ENCODE results near the gene SLC37A1.

SLC37A1 gene

GRCh38 chr21:42595283-42596187 lies 81.9 kb downstream of the SLC37A1 start:
- Histone ChIP-seq H3K9me3 (no peaks in the 10 kb centered on the region), H3K4me3 (ENCODE audit: low read depth in 1 of 2, low read length in 1 of 2) (no peak overlapping the region)

GRCh38 chr21:42596657-42597056 lies 83.0 kb downstream of the SLC37A1 start:
- no peak for TF ChIP-seq CTCF (IDR thresholded peaks at IDR 0.05)
- no peak overlapping the region for H3K4me3 ChIP-seq (ENCODE audit: low read depth in 1 of 2, low read length in 1 of 2)
- H3K36me3 ChIP-seq = no peaks in the 10 kb centered on the region
- no peak overlapping the region for H3K27ac ChIP-seq
- H3K4me1 ChIP-seq (ENCODE audit: control insufficient read depth in 1 of 2, insufficient read depth in 1 of 2, low read depth in 1 of 2, low read length in 1 of 2) = no peaks in the 10 kb centered on the region
- H3K9me3 ChIP-seq = no peaks in the 10 kb centered on the region
- peaks cover 7% of the 10 kb centered on the region for H3K27me3 ChIP-seq

More at GRCh38 chr21:42595283-42596187, 81.9 kb downstream of the SLC37A1 start:
- no peak overlapping the region for H3K27ac ChIP-seq
- peaks cover 7% of the 10 kb centered on the region for H3K27me3 ChIP-seq
- peaks cover 8 to 9% of the 10 kb centered on the region in 2 experiments for H3K4me1 ChIP-seq (ENCODE audit: control insufficient read depth in 1 of 2, insufficient read depth in 1 of 2, low read depth in 1 of 2, low read length in 1 of 2)
- no peaks in the 10 kb centered on the region for H3K36me3 ChIP-seq
- TF ChIP-seq CTCF (IDR thresholded peaks at IDR 0.05) = no peak

- no peak for TF ChIP-seq CTCF (IDR thresholded peaks at IDR 0.05)
- Histone ChIP-seq H3K9me3 (no peaks in the 10 kb centered on the region), H3K4me3 (ENCODE audit: low read depth in 1 of 2, low read length in 1 of 2) (no peak overlapping the region), H3K4me1 (ENCODE audit: control insufficient read depth in 1 of 2, insufficient read depth in 1 of 2, low read depth in 1 of 2, low read length in 1 of 2) (no peaks in the 10 kb centered on the region), H3K27ac (no peak overlapping the region), H3K27me3 (peaks cover 7% of the 10 kb centered on the region), H3K36me3 (no peaks in the 10 kb centered on the region)
These were observed 84.0 kb downstream of the SLC37A1 start for GRCh38 chr21:42597487-42598158.

- no peak overlapping the region for H3K4me3 ChIP-seq (ENCODE audit: low read depth in 1 of 2, low read length in 1 of 2)
- H3K36me3 ChIP-seq = no peaks in the 10 kb centered on the region
- no peak overlapping the region for H3K27ac ChIP-seq
- H3K9me3 ChIP-seq = no peaks in the 10 kb centered on the region
- no peaks in the 10 kb centered on the region for H3K4me1 ChIP-seq (ENCODE audit: control insufficient read depth in 1 of 2, insufficient read depth in 1 of 2, low read depth in 1 of 2, low read length in 1 of 2)
- no peak for TF ChIP-seq CTCF (IDR thresholded peaks at IDR 0.05)
- H3K27me3 ChIP-seq = peaks cover 4% of the 10 kb centered on the region
These were observed 84.6 kb downstream of the SLC37A1 start for GRCh38 chr21:42598159-42598735.

- Histone ChIP-seq H3K27me3 (no peaks in the 10 kb centered on the region), H3K9me3 (peaks cover 7% of the 10 kb centered on the region), H3K36me3 (no peaks in the 10 kb centered on the region), H3K27ac (no peak overlapping the region), H3K4me1 (ENCODE audit: control insufficient read depth in 1 of 2, insufficient read depth in 1 of 2, low read depth in 1 of 2, low read length in 1 of 2) (no peaks in the 10 kb centered on the region), H3K4me3 (ENCODE audit: low read depth in 1 of 2, low read length in 1 of 2) (no peak overlapping the region)
- TF ChIP-seq CTCF (IDR thresholded peaks at IDR 0.05) = no peak
These were observed 85.8 kb downstream of the SLC37A1 start for GRCh38 chr21:42599486-42599885.
